Liver (tissue), 3 donors: ENCODE results near the gene TNRC6B.

Source experiments
- CTCF ChIP-seq: fragments of 150-350 bp; IDR thresholded peaks from 2 replicates; pipeline ENCODE4 v1.5.1; 2017; ENCODE audit warnings: improper control_type of control experiment, low read depth, low read length; ENCODE audit not compliant: missing input control
- EGR1 ChIP-seq, 2 donors: IDR thresholded peaks; 2 replicates each; pipeline ENCODE4 v1.6.1; 2016 to 2018; ENCODE audit warnings: antibody characterized with exemption in 2 of 2, low read depth in 2 of 2
- GABPA ChIP-seq, 2 donors: IDR thresholded peaks in 1 of 2; conservative IDR thresholded peaks in 1 of 2; 2 replicates each; pipeline ENCODE4 v1.6.1; 2016; ENCODE audit warnings: antibody characterized with exemption in 2 of 2, mild to moderate bottlenecking in 1 of 2, moderate library complexity in 1 of 2
- RAD21 ChIP-seq, 2 donors: IDR thresholded peaks; 2 replicates each; pipeline ENCODE4 v1.6.1; 2016; ENCODE audit warnings: antibody characterized with exemption in 2 of 2, mild to moderate bottlenecking in 2 of 2
- REST ChIP-seq: IDR thresholded peaks from 2 replicates; pipeline ENCODE4 v1.6.1; 2016; ENCODE audit warnings: antibody characterized with exemption, mild to moderate bottlenecking
- RXRA ChIP-seq, 2 donors: IDR thresholded peaks; 2 replicates each; pipeline ENCODE4 v1.6.1; 2017 to 2018; ENCODE audit warnings: antibody characterized with exemption in 2 of 2, mild to moderate bottlenecking in 1 of 2
- SP1 ChIP-seq: IDR thresholded peaks from 2 replicates; pipeline ENCODE4 v1.6.1; 2018; ENCODE audit warnings: antibody characterized with exemption, mild to moderate bottlenecking
- YY1 ChIP-seq: IDR thresholded peaks from 2 replicates; pipeline ENCODE4 v1.6.1; 2016; ENCODE audit warnings: antibody characterized with exemption, mild to moderate bottlenecking
- TF ChIP-seq, protein P1 (sequence below): IDR thresholded peaks from 2 replicates; pipeline ENCODE4 v1.6.1; 2016; ENCODE audit warnings: antibody characterized with exemption
- donor health status: healthy.
- donor health status: healthy.

DNA sequence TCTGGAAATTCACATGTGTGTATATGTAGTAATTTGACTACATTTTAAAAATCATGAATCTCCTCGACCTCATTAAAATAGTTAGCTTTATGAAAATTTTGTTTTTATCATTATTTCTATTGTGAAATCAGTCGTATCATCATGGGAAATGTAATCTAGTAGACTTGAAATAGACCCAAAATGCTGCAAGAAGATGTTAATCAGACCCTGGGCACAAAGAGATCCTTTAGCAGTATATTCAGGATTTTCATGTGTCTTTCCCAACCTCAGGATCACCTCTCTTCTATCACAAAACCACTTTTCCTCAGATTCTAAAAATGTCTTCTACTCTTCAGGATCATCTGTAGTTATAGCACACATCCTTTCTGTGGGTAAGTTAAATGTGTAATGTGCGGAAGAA, 93.7 kb downstream of the TNRC6B start:
- TF ChIP-seq CTCF (no peak), RAD21 (IDR thresholded peaks at IDR 0.05) (no peak), GABPA (IDR thresholded peaks at IDR 0.05 in 1 of 2, conservative IDR thresholded peaks at IDR 0.05 in 1 of 2) (no peak), REST (no peak), YY1 (no peak), RXRA (IDR thresholded peaks at IDR 0.05) (no peak), SP1 (no peak), EGR1 (IDR thresholded peaks at IDR 0.05; ENCODE audit: low read depth in 2 of 2) (no peak)
- TF ChIP-seq, protein P1, sequence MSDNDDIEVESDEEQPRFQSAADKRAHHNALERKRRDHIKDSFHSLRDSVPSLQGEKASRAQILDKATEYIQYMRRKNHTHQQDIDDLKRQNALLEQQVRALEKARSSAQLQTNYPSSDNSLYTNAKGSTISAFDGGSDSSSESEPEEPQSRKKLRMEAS, result no peak
